AG09319 (cell line): ENCODE data around the gene PSMA7.

ENCODE experiments used
- DNase-seq: peaks from one replicate; pipeline ENCODE4 v3.0.0-alpha.2; 2010; ENCODE audit warnings: low read depth; ENCODE audit errors: extremely low read depth
- CTCF ChIP-seq: IDR thresholded peaks from 2 replicates; pipeline ENCODE4 v1.5.1; 2011; ENCODE audit warnings: low read depth, mild to moderate bottlenecking, inconsistent platforms, low read length, moderate library complexity

The PSMA7 gene

GRCh38 chr20:62104234-62104789 is 38.9 kb downstream of the PSMA7 start:
- DNase-seq = no peak
- TF ChIP-seq CTCF = no peak

GRCh38 chr20:62103508-62104233 is 39.5 kb downstream of the PSMA7 start:
- DNase-seq = no peak
- TF ChIP-seq CTCF = no peak

GRCh38 chr20:62101078-62101477 is 42.1 kb downstream of the PSMA7 start:
- TF ChIP-seq CTCF = no peak
- no peak for DNase-seq

- no peak for DNase-seq
- TF ChIP-seq CTCF = no peak
Measured at GRCh38 chr20:62097881-62098407, 45.2 kb downstream of the PSMA7 start.

GRCh38 chr20:62096421-62097380 is 46.5 kb downstream of the PSMA7 start:
- no peak for TF ChIP-seq CTCF
- no peak for DNase-seq

- no peak for DNase-seq
- no peak for TF ChIP-seq CTCF
Measured at GRCh38 chr20:62089393-62089792, 53.8 kb downstream of the PSMA7 start.
